NCI-H146 (cell line): Measurements from ENCODE around the gene SLC19A1.

Experiments used
- DNase-seq: peaks from one replicate; lab custom pipeline; 2025; lab: John Stamatoyannopoulos, UW

SLC19A1 gene

DNA sequence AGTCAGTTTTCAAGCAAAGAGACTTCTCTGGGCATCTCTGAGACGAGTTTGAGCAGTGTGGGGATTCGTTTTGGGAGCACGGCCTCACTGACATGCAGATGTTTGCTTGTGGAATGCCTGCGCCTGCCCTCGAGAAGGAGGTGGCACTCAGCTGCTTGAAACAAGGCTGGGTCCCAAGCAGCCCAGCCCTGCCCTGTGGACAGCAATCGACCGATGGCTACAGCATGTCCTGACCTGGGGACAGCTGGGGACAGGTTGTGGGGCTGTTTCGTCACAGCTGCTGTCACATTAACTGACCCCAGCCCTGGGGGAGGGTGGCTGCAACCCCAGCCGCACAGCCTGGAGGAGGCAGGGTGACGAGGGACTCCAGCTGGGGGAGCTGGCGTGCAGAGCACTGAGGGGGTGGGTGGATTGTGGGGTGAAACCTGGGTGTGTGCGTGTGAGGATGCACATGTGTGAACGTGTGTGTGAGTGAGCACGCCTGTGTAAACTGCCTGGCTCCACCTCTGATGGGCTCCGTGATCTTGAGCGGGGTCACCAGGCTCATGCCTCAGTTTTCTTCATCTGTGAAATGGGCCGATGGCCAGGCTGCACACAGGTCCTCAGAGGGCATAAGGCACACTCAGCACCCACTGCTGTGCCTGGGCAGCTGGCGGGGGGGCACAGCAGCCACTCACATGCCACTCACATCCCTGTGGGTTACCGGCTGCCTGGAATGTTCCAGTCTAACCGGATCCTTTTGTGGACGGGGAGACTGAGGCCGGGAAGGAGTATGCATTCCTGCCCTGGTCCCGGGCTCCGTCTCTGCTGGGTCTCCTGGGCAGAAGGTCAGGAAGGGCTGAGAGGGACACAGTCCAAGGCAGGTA, 87.9 kb downstream of the SLC19A1 start:
- no peak for DNase-seq

DNA sequence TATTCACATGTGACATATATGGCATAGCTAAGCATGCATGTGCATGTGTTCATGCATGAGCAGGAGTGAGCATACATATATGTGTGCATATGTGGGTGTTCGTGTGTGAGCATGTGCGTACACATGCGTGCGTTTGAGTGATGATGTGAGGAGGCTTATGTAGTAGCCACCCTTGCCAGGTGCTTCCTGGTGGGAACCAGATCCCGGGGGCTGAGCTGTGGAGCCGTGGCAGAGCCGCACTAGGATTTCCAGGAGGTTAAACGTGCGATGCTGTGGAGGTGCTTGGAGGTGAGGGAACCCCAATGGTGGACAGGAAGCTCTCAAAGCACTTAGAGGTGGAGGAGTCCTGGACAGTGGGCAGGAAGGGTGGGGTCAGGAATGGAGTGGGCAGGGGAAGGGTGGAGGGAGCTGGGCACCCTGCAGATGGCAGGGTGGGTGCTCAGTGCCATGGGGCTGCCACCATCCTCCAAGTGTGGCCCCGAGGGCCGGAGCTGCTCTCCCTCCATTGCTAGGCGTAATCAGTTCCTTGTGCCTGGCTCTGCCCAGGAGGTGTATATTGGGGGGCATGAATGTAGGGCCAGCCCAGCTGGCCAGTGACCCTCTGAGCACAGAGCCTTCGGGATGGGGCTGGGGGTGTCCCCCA, 88.8 kb downstream of the SLC19A1 start:
- no peak for DNase-seq

DNA sequence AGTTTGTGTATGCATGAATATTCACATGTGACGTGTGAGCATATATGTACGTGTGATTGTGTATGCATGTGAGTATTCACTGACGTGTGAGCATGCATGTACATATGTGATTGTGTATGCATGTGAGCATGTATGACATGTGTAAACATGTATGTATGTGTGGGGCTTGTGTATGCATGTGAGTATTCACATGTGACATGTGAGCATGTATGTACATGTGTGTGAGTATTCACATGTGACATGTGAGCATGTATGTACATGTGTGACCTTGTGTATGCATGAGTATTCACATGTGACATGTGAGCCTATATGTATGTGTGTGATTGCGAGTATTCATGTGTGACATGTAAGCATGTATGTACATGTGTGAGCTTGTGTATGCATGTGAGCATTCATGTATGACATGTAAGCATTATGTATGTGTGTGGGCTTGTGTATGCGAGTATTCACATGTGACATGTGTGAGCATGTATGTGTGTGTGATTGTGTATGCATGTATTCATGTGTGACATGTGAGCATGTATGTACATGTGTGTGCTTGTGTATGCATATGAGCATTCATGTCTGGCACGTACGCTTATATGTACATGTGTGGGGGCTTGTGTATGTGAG, 89.4 kb downstream of the SLC19A1 start:
- no peak for DNase-seq

DNA sequence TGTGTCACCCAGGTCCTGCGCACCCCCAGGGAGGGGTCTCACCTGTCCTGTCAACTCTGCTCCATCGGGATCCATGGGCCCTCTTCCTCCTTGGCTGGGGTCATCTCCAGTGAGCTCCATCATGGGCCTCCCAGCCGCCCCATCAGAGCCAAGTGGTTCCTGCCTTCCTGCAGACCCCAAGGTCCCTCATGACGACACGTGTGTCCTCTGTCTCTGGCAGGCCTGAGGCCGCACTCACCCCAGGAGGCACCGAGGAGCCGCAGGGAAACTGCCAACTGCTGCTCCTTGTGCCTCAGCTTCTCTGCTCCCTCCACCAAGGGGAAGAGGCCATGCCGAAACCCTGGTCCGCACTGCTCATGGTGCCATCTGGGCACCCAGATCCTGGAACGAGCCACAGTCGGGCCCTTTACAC, 90.5 kb downstream of the SLC19A1 start:
- DNase-seq, result no peak

DNA sequence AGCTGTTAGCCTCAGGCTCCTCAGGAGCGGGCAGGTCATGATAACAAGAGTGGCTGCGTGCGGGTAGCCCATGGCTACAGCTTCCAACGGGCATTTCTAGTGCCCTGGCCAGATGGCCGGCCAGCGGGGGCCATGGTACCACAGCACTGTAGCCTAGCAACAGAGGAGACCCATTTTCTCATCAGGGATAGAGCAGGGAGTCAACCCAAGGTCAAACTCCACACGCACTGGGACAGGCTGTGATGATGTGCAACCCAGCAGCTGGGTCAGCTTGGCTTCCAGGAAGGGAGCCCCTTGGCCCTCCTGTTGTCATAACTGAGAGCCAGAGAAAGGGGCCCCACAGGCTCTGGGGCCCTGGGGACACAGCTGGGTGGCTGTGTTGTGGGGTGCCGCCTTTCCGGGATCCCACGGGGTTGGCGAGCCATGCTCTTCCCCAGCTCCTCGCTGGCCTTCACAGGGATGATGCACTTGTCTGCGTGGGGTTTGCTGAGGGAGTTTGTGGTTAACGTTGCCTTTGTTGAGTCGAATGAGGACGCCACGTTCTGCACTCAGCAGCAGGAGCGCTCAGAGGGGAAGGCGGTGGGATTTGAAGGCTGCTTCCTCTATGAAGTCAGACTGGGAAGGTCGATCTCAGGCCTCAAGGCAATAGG, 91.0 kb downstream of the SLC19A1 start:
- no peak for DNase-seq

DNA sequence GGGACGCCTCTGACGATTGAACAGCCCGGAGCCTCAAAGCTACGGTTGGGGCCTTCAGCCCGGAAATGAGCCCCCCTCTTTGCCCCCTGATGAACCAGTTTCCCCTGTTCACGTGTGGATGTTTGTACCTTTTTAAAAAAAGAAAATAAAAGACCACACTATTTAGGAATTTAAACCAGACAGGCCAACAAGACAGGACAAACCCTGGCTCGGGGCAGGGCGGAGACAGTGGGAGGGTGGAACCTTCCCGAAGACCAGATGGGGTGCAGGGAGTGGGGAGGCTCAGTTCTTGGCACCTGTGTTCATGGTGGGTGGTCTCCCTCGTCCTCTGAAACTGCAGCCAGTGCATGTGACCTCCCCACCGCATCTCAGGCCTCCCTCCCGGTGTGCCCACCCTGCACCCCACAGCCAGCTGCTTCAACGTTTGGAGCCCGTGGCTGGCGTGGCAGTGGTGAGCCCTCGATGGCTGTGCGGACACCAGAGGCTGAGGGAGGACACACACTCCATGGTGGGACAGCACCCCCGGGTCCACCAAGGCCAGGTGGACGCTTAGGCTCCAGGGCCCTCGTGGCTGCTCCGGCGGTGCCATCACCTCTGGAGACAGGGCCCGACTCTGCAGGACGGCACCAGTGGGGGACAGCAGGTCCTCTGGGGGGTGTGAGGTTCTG, 91.7 kb downstream of the SLC19A1 start:
- no peak for DNase-seq

DNA sequence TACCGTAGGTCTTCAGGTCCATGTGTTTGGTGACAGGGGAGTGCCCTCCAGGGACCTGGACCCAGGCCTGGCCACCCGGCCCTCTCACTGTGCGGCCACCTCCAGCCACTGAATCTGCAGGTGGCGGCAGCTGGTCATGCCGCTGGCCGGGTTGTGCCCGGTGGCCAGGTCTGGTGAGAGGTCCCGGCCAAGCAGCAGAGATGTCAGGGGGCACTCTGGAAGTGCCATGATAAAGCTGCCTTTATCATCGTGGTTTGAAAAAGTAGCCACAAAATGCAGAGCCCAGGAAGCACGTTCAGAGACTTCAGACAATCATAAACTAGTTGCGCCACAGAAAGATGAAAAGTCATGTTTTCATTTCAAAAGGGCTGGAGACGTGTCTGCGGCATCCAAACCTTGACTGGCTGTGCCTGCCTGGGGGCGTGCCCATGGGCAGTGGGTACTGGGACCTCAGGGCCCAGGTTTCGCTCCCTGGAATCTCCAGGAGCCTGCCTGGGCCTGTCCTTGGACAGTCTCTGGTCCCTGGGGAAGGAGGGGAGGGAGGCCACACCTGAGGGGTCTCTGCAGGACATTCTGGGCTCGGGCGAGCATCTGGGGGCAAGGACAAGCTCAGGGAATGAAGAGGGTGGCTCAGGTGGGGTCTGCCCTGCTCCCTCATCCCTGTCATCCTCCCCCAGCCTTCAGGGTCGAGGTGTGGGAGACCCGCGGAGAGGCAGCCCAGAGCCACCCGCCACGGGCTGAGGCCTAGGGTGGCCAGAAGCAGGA, 92.4 kb downstream of the SLC19A1 start:
- no peak for DNase-seq

DNA sequence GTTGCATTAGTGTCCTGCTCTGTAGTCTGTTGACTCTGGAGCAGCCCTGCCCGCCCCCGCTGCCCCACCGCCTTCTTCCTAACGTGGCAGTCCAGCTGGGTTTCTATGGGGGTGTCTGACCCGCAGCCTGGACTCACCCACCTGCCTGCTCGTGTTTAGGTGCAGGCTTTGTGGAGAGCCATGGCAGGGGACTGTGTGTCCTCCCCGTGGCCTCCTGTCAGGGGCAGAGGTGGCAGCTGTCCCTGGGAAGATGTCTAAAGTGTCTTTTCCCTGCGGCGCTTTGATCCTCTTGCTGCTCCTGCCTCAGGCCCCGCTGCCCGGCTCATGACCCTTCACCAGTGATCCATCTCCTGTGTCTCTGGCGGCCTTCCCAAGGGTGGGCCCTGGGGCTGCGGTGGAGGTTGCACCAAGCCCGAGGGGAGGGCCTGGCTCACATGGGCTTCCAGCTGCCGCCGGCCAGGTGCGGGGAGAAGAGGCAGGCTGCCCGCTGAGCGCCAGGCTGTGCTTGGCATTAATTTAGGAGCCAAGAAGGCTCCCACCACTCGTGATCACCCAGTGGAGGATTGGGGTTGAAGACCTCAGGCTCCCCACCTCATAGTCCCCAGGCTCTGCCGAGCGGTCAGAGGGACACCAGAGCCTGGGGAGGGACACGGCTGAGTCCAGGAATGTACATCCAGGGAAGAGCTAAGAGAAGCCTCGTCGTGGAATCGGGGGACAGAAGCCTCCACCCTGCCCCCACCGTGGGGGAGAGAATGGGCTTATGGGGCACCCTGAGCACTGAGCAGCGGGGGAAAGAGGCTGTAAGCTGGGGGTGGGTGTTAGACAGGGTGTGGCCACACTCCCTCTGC, 93.2 kb downstream of the SLC19A1 start:
- DNase-seq, result no peak

DNA sequence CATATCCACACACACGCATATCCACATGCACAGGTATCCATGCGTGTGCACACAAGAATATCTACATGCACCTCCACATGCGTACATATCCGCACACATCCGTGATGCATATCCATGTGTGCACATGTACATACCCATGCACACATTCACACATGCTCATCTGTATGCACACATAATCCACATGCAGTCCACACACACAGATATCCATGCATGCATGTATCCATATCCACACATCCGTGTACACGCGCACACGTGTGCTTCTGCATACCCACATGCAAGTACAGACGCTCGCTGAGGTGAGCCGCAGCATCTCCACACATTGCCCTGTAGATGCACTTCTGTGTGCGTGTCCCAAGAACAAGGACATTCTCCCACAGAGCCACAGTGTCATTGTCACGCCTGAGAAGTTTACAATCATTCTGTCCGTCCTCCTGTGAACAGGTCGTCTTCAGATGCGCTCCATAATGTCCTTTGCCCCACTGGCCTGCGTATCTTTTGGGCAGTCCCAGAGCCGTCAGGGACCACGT, 93.9 kb downstream of the SLC19A1 start:
- no peak for DNase-seq
